HEK293 (cell line): ENCODE results near the gene R3HDM2.

ENCODE experiments used
- CTCF ChIA-PET: fragments of 350-600 bp; formaldehyde crosslinking; extraction: SDS; loops from one replicate; lab custom pipeline; 2021; ENCODE audit warnings: antibody characterized with exemption; lab: Yijun Ruan, JAX
- POLR2A ChIA-PET: fragments of 300-600 bp; formaldehyde crosslinking; extraction: SDS; loops from one replicate; lab custom pipeline; 2020; ENCODE audit warnings: antibody characterized with exemption, inconsistent platforms; lab: Yijun Ruan, JAX
- H3K27ac ChIP-seq: fragments of 200-500 bp; sonication (Bioruptor generic); 2 replicates; pipeline ENCODE4 v1.5.1; 2014; ENCODE audit warnings: low read depth, low read length, control low read depth, inconsistent platforms; ENCODE audit errors: extremely low read depth
- H3K36me3 ChIP-seq, 2 experiments: fragments of 200-500 bp in 1 of 2; sonication (Bioruptor generic) in 1 of 2; 1 replicate in 1 of 2; 2 replicates in 1 of 2; pipeline ENCODE4 v1.5.1; 2014 to 2017; ENCODE audit warnings: inconsistent platforms in 2 of 2, low read length in 2 of 2; ENCODE audit not compliant: control insufficient read depth in 2 of 2, insufficient read depth in 1 of 2
- H3K4me1 ChIP-seq: fragments of 200-500 bp; sonication (Bioruptor generic); 2 replicates; pipeline ENCODE4 v1.5.1; 2014; ENCODE audit warnings: mild to moderate bottlenecking, low read length, inconsistent platforms; ENCODE audit not compliant: control insufficient read depth, insufficient read depth
- H3K4me3 ChIP-seq: 2 replicates; pipeline ENCODE4 v1.5.1; 2011; ENCODE audit warnings: low read depth, mild to moderate bottlenecking, control low read depth, low read length, moderate library complexity
- H3K9me3 ChIP-seq: fragments of 200-500 bp; sonication (Bioruptor generic); 2 replicates; pipeline ENCODE4 v1.5.1; 2014; ENCODE audit warnings: low read depth, low read length, inconsistent platforms; ENCODE audit not compliant: control insufficient read depth, insufficient read depth
- PRDM4 ChIP-seq: fragments of 450-650 bp; formaldehyde crosslinking; IDR thresholded peaks from 2 replicates; pipeline ENCODE4 v1.5.1; 2017; ENCODE audit warnings: missing biosample characterization, missing genetic modification characterization
- WT1 ChIP-seq: fragments of 450-650 bp; formaldehyde crosslinking; IDR thresholded peaks from 2 replicates; pipeline ENCODE4 v1.5.1; 2016; ENCODE audit warnings: missing biosample characterization, missing genetic modification characterization
- YY2 ChIP-seq: fragments of 450-650 bp; formaldehyde crosslinking; IDR thresholded peaks from 2 replicates; pipeline ENCODE4 v1.5.1; 2016; ENCODE audit warnings: missing biosample characterization, missing genetic modification characterization
- ZBTB1 ChIP-seq: fragments of 450-650 bp; formaldehyde crosslinking; IDR thresholded peaks from 2 replicates; pipeline ENCODE4 v1.5.1; 2016; ENCODE audit warnings: missing biosample characterization, missing genetic modification characterization
- ZBTB10 ChIP-seq: fragments of 450-650 bp; formaldehyde crosslinking; IDR thresholded peaks from 2 replicates; pipeline ENCODE4 v1.5.1; 2016; ENCODE audit warnings: missing biosample characterization, missing genetic modification characterization
- ZNF148 ChIP-seq: fragments of 450-650 bp; formaldehyde crosslinking; IDR thresholded peaks from 2 replicates; pipeline ENCODE4 v1.5.0; 2017; ENCODE audit warnings: missing biosample characterization, missing genetic modification characterization, borderline replicate concordance
- ZNF155 ChIP-seq: fragments of 450-650 bp; formaldehyde crosslinking; IDR thresholded peaks from 2 replicates; pipeline ENCODE4 v1.5.1; 2016; ENCODE audit warnings: missing biosample characterization, missing genetic modification characterization
- ZNF214 ChIP-seq: fragments of 450-650 bp; formaldehyde crosslinking; IDR thresholded peaks from 2 replicates; pipeline ENCODE4 v1.5.1; 2017; ENCODE audit warnings: missing biosample characterization, mild to moderate bottlenecking, missing genetic modification characterization, borderline replicate concordance
- ZNF23 ChIP-seq: fragments of 450-650 bp; formaldehyde crosslinking; IDR thresholded peaks from 2 replicates; pipeline ENCODE4 v1.5.1; 2016; ENCODE audit warnings: missing biosample characterization, missing genetic modification characterization, borderline replicate concordance
- ZNF354C ChIP-seq: fragments of 450-650 bp; formaldehyde crosslinking; IDR thresholded peaks from 2 replicates; pipeline ENCODE4 v1.5.1; 2016; ENCODE audit warnings: missing biosample characterization, missing genetic modification characterization, low read depth, borderline replicate concordance
- ZNF366 ChIP-seq: fragments of 450-650 bp; formaldehyde crosslinking; conservative IDR thresholded peaks from 2 replicates; pipeline ENCODE4 v1.5.1; 2016; ENCODE audit warnings: missing biosample characterization, missing genetic modification characterization
- ZNF530 ChIP-seq: fragments of 450-650 bp; formaldehyde crosslinking; IDR thresholded peaks from 2 replicates; pipeline ENCODE4 v1.5.1; 2016; ENCODE audit warnings: low read depth, missing biosample characterization, missing genetic modification characterization
- ZNF548 ChIP-seq: fragments of 450-650 bp; formaldehyde crosslinking; IDR thresholded peaks from 2 replicates; pipeline ENCODE4 v1.5.1; 2016; ENCODE audit warnings: missing biosample characterization, missing genetic modification characterization
- ZNF664 ChIP-seq: fragments of 450-650 bp; formaldehyde crosslinking; IDR thresholded peaks from 2 replicates; pipeline ENCODE4 v1.5.1; 2016; ENCODE audit warnings: missing biosample characterization, missing genetic modification characterization
- ZNF768 ChIP-seq: fragments of 450-650 bp; formaldehyde crosslinking; IDR thresholded peaks from 2 replicates; pipeline ENCODE4 v1.5.1; 2018; ENCODE audit warnings: missing biosample characterization, mild to moderate bottlenecking, missing genetic modification characterization
- ZNF785 ChIP-seq: fragments of 450-650 bp; formaldehyde crosslinking; IDR thresholded peaks from 2 replicates; pipeline ENCODE4 v1.5.1; 2016; ENCODE audit warnings: missing biosample characterization, missing genetic modification characterization
- ZSCAN23 ChIP-seq: fragments of 450-650 bp; formaldehyde crosslinking; IDR thresholded peaks from 2 replicates; pipeline ENCODE4 v1.5.1; 2016; ENCODE audit warnings: missing biosample characterization, missing genetic modification characterization

The R3HDM2 gene

GRCh38 chr12:57263096-57263495 lies 167.7 kb downstream of the R3HDM2 start:
- CTCF ChIA-PET = interaction anchor here (0.6 to 8.8 kb wide), 12 partner anchors 9 to 196 kb away, joined by 3 to 151 read pairs (median 4); partner anchors contain the start of genes GLI1, INHBE and SHMT2
- POLR2A ChIA-PET = no interaction called here
- no peak overlapping the region for H3K27ac ChIP-seq

GRCh38 chr12:57262126-57262822 lies 168.6 kb downstream of the R3HDM2 start:
- peaks cover 13% of the 10 kb centered on the region; the same call in 1 of the 2 replicates for H3K4me1 ChIP-seq
- TF ChIP-seq ZNF148 (tag by site-specific recombination) (no peak), ZNF548 (tag by site-specific recombination) (no peak), PRDM4 (no peak), ZNF366 (tag by site-specific recombination) (no peak), ZNF664 (tag by site-specific recombination) (no peak), ZNF768 (no peak), ZNF155 (tag by site-specific recombination) (no peak), ZSCAN23 (tag by site-specific recombination) (no peak), ZNF785 (no peak), WT1 (tag by site-specific recombination) (no peak), ZBTB10 (tag by site-specific recombination) (no peak), ZNF354C (no peak)
- H3K36me3 ChIP-seq = peaks cover 16 to 64% of the 10 kb centered on the region in 2 experiments
- H3K4me3 ChIP-seq = no peak overlapping the region
- no peak overlapping the region for H3K27ac ChIP-seq
- H3K9me3 ChIP-seq = no peaks in the 10 kb centered on the region
- POLR2A ChIA-PET = no interaction called here
- CTCF ChIA-PET = interaction anchor here (0.7 to 8.8 kb wide), 13 partner anchors 9 to 197 kb away, joined by 3 to 151 read pairs (median 4); partner anchors contain the start of genes GLI1 and INHBE

More at GRCh38 chr12:57263096-57263495, 167.7 kb downstream of the R3HDM2 start:
- H3K4me3 ChIP-seq = no peak overlapping the region
- peaks cover 13% of the 10 kb centered on the region; the same call in 1 of the 2 replicates for H3K4me1 ChIP-seq
- peaks cover 21 to 64% of the 10 kb centered on the region in 2 experiments for H3K36me3 ChIP-seq
- no peaks in the 10 kb centered on the region for H3K9me3 ChIP-seq
- TF ChIP-seq YY2 (tag by site-specific recombination) (no peak), ZNF530 (tag by site-specific recombination) (no peak), ZNF366 (tag by site-specific recombination) (no peak), ZNF148 (tag by site-specific recombination) (no peak), ZNF23 (tag by site-specific recombination) (no peak), ZNF214 (tag by site-specific recombination) (no peak), ZBTB1 (tag by site-specific recombination) (no peak)
